ENCODE measurements around the gene PLCH1.
"Not testable (repeated sequence)": the region's sequence is repeated elsewhere in the genome, so short reads cannot be mapped to it uniquely, and the experiment has no call there.

The PLCH1 gene

DNA sequence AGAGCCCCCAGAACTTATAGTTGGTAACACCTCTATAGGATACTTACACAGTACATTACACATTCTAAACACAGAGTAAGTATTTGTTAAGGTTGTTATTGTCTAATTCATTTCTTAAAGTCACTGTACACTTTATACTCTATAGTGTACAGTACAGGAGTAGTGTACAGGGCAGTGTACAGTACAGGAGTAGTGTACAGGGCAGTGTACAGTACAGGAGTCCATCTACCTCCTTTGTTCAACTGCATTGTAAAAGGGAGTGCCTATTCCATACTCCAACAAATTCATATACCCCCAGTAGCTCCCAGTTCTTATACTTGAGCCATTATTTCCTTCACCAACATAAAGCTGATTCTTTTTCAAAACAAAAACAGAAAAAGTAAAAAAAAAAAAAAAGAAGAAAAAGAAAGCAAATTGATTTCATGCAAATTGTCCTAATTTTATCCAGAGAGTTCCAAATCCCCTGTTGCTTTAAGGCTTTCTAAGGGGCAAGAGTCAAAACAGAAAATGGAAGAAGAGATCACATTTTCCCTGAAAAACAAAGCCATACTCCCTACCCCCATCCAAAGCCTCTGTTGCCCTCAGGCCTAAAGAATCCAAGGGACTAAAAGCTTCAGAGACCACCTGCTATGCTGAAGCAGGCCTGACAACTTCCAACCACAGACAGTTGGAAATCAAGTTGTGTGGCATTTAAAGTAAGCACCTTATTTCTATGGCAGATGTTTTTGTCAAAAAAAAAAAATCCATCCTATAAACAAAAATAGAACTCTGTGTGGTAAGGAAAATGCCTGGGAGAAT lies 125.6 kb downstream of the PLCH1 start:
- ATAC-seq = no peak
- Mint-ChIP-seq H3K27ac (no peak overlapping the region), H3K4me1 (no peaks in the 10 kb centered on the region), H3K9me3 (peaks cover 6% of the 10 kb centered on the region), H3K36me3 (no peaks in the 10 kb centered on the region), H3K4me3 (no peak overlapping the region), H3K27me3 (no peaks in the 10 kb centered on the region)

- H3K36me3 Mint-ChIP-seq = no peaks in the 10 kb centered on the region
- no peak for ATAC-seq
- no peaks in the 10 kb centered on the region for H3K27me3 Mint-ChIP-seq
- no peaks in the 10 kb centered on the region for H3K4me1 Mint-ChIP-seq
- H3K27ac Mint-ChIP-seq = no peak overlapping the region
- H3K9me3 Mint-ChIP-seq = peaks cover 9% of the 10 kb centered on the region
- no peak overlapping the region for H3K4me3 Mint-ChIP-seq
Measured at GRCh38 chr3:155618543-155618942, 126.3 kb downstream of the PLCH1 start.

GRCh38 chr3:155617346-155617925 lies 127.4 kb downstream of the PLCH1 start:
- no peak for ATAC-seq
- Mint-ChIP-seq H3K4me1 (no peaks in the 10 kb centered on the region), H3K27ac (no peak overlapping the region), H3K27me3 (no peaks in the 10 kb centered on the region), H3K9me3 (peaks cover 14% of the 10 kb centered on the region), H3K4me3 (no peak overlapping the region), H3K36me3 (no peaks in the 10 kb centered on the region)

GRCh38 chr3:155615141-155615540 lies 129.7 kb downstream of the PLCH1 start:
- not testable (repeated sequence) for H3K36me3 Mint-ChIP-seq, H3K27me3 Mint-ChIP-seq, H3K27ac Mint-ChIP-seq, H3K4me1 Mint-ChIP-seq, H3K4me3 Mint-ChIP-seq, ATAC-seq
- H3K9me3 Mint-ChIP-seq = peaks cover 15% of the 10 kb centered on the region

GRCh38 chr3:155614410-155614809 lies 130.5 kb downstream of the PLCH1 start:
- H3K27me3 Mint-ChIP-seq = not testable (repeated sequence)

GRCh38 chr3:155611456-155611855 lies 133.4 kb downstream of the PLCH1 start:
- no peaks in the 10 kb centered on the region for H3K27me3 Mint-ChIP-seq
- no peak for ATAC-seq
- H3K27ac Mint-ChIP-seq = no peak overlapping the region
- H3K4me3 Mint-ChIP-seq = no peak overlapping the region
- no peaks in the 10 kb centered on the region for H3K4me1 Mint-ChIP-seq
- peaks cover 15% of the 10 kb centered on the region for H3K9me3 Mint-ChIP-seq
- H3K36me3 Mint-ChIP-seq = no peaks in the 10 kb centered on the region

More at GRCh38 chr3:155614410-155614809, 130.5 kb downstream of the PLCH1 start:
- ATAC-seq, H3K36me3 Mint-ChIP-seq, H3K4me1 Mint-ChIP-seq, H3K4me3 Mint-ChIP-seq, H3K27ac Mint-ChIP-seq: not testable (repeated sequence)
- peaks cover 16% of the 10 kb centered on the region for H3K9me3 Mint-ChIP-seq

DNA sequence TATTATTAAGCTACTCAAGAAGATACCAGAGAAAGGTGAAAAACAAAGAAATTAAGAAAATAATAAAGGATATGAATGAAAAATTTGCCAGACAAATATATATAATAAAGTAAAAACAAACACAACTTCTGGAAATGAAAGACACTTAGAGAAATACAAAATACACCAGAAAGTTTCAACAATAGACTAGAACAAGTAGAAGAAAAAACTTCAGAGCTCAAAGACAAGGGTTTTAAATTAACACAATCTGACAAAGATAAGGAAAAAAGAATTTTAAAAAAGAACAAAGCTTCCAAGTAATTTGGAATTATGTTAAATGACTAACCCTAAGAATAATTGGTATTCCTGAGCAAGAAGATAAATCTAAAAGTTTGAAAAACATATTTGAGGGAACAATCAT lies 135.3 kb downstream of the PLCH1 start:
- Mint-ChIP-seq H3K27ac (no peak overlapping the region), H3K4me3 (no peak overlapping the region), H3K9me3 (peaks cover 15% of the 10 kb centered on the region), H3K27me3 (no peaks in the 10 kb centered on the region), H3K36me3 (no peaks in the 10 kb centered on the region), H3K4me1 (no peaks in the 10 kb centered on the region)
- ATAC-seq = no peak

DNA sequence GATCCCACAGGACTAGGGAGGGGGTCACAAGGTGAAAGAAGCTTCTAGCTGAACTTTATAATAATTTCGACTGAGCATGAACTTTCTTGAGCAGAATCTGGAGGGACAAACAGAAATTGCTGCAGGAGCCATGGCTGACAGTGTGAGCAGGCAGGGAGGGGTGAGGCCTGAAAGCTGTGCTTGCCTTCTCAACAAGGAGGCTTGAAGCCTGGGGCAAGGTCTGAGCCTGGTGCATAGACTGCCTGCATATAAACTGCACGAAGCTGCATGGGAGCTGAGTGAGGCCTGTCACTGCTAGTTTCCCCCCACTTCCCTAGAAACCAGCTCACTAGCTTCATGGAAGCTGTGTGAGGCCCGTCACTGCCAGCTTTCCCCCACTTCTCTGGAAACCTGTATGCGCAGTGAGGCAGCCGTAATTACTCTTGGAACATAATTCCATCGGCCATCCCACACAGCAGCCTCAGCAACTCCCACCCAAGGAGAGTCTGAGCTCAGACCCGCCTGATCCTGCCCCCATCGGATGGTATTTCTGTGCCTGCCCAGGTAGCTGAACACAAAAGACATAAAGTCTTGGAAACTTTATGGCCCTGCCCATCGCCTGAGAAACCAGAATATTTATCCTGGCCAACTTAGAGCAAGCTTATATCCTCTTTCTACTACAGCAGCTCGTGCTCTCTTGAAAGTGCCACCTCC lies 136.5 kb downstream of the PLCH1 start:
- H3K4me1 Mint-ChIP-seq = no peaks in the 10 kb centered on the region
- no peaks in the 10 kb centered on the region for H3K36me3 Mint-ChIP-seq
- H3K27me3 Mint-ChIP-seq = no peaks in the 10 kb centered on the region
- no peak overlapping the region for H3K27ac Mint-ChIP-seq
- no peak for ATAC-seq
- peaks cover 10% of the 10 kb centered on the region for H3K9me3 Mint-ChIP-seq
- H3K4me3 Mint-ChIP-seq = no peak overlapping the region

DNA sequence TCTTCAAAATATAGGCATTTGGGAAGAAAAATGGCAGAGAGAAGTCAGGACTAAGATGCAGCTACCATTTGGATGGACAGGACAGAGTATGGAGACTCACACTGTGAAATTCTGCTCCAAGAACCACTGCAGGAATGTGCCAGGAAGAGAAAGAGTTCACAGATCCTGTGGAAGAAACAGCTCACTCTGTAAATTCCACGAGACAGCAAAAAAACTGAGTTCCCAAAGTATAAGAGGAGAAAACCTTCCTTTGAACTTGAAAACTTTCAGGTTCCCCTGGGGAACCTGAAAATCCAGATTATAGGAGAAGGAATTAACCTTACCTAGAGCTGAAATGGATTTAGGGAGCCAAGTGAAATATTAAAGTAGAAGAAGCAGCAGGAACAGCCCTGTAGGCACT lies 137.1 kb downstream of the PLCH1 start:
- H3K27ac Mint-ChIP-seq = no peak overlapping the region
- ATAC-seq = no peak
- no peak overlapping the region for H3K4me3 Mint-ChIP-seq
- H3K36me3 Mint-ChIP-seq = no peaks in the 10 kb centered on the region
- H3K27me3 Mint-ChIP-seq = no peaks in the 10 kb centered on the region
- H3K4me1 Mint-ChIP-seq = no peaks in the 10 kb centered on the region
- peaks cover 5% of the 10 kb centered on the region for H3K9me3 Mint-ChIP-seq

DNA sequence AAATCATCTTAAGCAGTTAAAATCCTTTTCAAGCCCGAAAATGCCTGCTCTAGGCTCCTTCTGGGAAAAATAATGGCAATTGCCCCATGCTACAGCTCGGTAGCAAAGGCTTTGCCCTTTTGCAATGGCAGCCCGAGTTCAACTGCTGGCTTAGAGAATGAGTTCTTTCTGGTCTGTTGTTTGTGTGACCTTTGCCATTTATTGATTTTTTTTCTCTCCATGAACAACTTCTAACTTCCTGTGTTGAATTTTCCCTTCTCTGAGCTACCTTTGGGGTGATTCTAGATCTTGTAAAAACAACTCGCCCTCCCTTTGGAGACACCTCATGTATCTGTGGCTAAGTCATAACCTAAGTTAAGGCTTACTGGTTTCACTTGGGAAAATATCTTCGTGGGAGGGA lies 139.3 kb downstream of the PLCH1 start:
- no peaks in the 10 kb centered on the region for H3K27me3 Mint-ChIP-seq
- H3K9me3 Mint-ChIP-seq = peaks cover 2% of the 10 kb centered on the region
- H3K4me3 Mint-ChIP-seq = no peak overlapping the region
- H3K4me1 Mint-ChIP-seq = no peaks in the 10 kb centered on the region
- no peak overlapping the region for H3K27ac Mint-ChIP-seq
- ATAC-seq = no peak
- H3K36me3 Mint-ChIP-seq = no peaks in the 10 kb centered on the region

- no peak overlapping the region for H3K4me3 Mint-ChIP-seq
- no peak for ATAC-seq
- H3K9me3 Mint-ChIP-seq = peaks cover 2% of the 10 kb centered on the region
- no peaks in the 10 kb centered on the region for H3K4me1 Mint-ChIP-seq
- H3K27me3 Mint-ChIP-seq = no peaks in the 10 kb centered on the region
- H3K27ac Mint-ChIP-seq = no peak overlapping the region
- H3K36me3 Mint-ChIP-seq = no peaks in the 10 kb centered on the region
Measured at GRCh38 chr3:155604967-155605366, 139.9 kb downstream of the PLCH1 start.

GRCh38 chr3:155604126-155604525 lies 140.7 kb downstream of the PLCH1 start:
- Mint-ChIP-seq H3K27ac (no peak overlapping the region), H3K9me3 (no peaks in the 10 kb centered on the region), H3K4me3 (no peak overlapping the region), H3K4me1 (no peaks in the 10 kb centered on the region), H3K36me3 (no peaks in the 10 kb centered on the region), H3K27me3 (no peaks in the 10 kb centered on the region)
- no peak for ATAC-seq

DNA sequence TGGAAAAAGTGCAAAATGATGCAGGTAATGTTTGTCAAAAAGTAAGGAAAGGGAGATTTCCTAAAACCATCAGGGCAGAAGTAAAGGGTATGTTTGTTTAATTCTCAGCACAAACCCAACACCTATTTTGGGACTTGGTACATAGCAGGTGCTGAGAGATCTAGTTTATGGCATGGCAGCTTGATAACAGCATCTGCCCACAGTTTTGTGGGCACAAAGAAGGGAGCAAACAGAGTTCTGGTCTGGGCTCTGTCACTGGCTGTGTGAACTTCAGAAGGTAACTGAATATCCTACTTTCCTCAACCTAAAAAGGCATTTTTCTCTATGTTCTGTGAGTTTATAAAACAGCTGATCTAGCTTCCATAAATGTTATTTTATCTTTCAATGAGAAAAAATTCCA lies 141.6 kb downstream of the PLCH1 start:
- H3K36me3 Mint-ChIP-seq = no peaks in the 10 kb centered on the region
- no peak overlapping the region for H3K27ac Mint-ChIP-seq
- no peak overlapping the region for H3K4me3 Mint-ChIP-seq
- H3K4me1 Mint-ChIP-seq = no peaks in the 10 kb centered on the region
- H3K27me3 Mint-ChIP-seq = no peaks in the 10 kb centered on the region
- ATAC-seq = no peak
- no peaks in the 10 kb centered on the region for H3K9me3 Mint-ChIP-seq

DNA sequence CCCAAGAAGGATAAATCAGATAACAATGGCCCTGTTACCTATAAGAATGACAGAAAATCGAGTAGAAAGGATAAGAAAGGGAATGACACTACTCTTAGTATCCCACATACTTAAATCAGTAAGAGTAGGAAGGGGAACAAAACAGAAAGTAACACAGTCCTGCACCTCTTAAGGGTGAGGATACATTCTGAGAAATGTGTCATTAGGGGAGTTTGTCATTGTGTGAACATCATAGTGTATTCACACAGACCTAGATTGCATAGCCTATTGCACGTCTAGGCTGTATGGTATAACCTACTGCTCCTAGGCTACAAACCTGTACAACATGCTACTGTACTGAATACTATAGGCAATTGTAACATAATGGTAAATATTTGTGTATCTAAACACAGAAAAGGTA lies 142.6 kb downstream of the PLCH1 start:
- H3K9me3 Mint-ChIP-seq = no peaks in the 10 kb centered on the region
- H3K4me1 Mint-ChIP-seq = no peaks in the 10 kb centered on the region
- no peaks in the 10 kb centered on the region for H3K36me3 Mint-ChIP-seq
- H3K27me3 Mint-ChIP-seq = no peaks in the 10 kb centered on the region
- no peak overlapping the region for H3K27ac Mint-ChIP-seq
- no peak overlapping the region for H3K4me3 Mint-ChIP-seq
- ATAC-seq = no peak

GRCh38 chr3:155598671-155599070 lies 146.2 kb downstream of the PLCH1 start:
- Mint-ChIP-seq H3K27me3 (no peaks in the 10 kb centered on the region), H3K9me3 (no peaks in the 10 kb centered on the region), H3K4me1 (no peaks in the 10 kb centered on the region), H3K4me3 (no peak overlapping the region), H3K36me3 (no peaks in the 10 kb centered on the region), H3K27ac (no peak overlapping the region)
- no peak for ATAC-seq

DNA sequence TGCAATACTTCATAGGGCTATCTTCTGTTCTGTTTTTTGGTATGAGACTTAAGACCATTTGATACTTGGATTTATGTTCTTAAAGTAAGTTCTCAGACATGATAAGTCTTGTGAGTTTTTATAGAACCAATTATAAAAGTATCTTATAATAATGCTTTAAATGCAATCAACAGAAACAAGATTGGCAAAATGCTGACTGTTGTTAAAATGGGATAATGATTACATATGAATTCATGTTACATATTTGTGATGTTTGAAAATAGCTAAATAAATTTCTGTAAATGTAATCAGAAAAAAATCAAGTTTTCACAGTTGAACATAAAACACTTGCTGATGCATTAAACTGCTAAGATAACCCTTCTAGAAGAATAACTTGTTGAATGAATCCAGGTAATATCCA lies 148.3 kb downstream of the PLCH1 start:
- H3K9me3 Mint-ChIP-seq = no peaks in the 10 kb centered on the region
- no peaks in the 10 kb centered on the region for H3K4me1 Mint-ChIP-seq
- no peak overlapping the region for H3K27ac Mint-ChIP-seq
- no peaks in the 10 kb centered on the region for H3K27me3 Mint-ChIP-seq
- no peaks in the 10 kb centered on the region for H3K36me3 Mint-ChIP-seq
- no peak overlapping the region for H3K4me3 Mint-ChIP-seq
- ATAC-seq = no peak
